Activated T-cell treated with anti-CD3 and anti-CD28 coated beads, Interleukin-2, amount 50 U/mL, for 24 hours (primary cell): ENCODE data around the gene IFT88.
A peak's percentile ranks its signal among the peaks of the same experiment; 100 is the strongest.
"Not testable (repeated sequence)": the region's sequence is repeated elsewhere in the genome, so short reads cannot be mapped to it uniquely, and the experiment has no call there.

ENCODE experiments used
- DNase-seq: peaks from one replicate; pipeline ENCODE4 v3.0.0-alpha.2; 2020
- H3K27ac Mint-ChIP-seq: 2 replicates; pipeline ENCODE4 v1.8.0; 2020; ENCODE audit warnings: mild to moderate bottlenecking, mixed read lengths
- H3K27me3 Mint-ChIP-seq: 2 replicates; pipeline ENCODE4 v1.8.0; 2020; ENCODE audit warnings: mixed read lengths
- H3K36me3 Mint-ChIP-seq: 2 replicates; pipeline ENCODE4 v1.8.0; 2020; ENCODE audit warnings: low read depth, mixed read lengths
- H3K4me1 Mint-ChIP-seq: 2 replicates; pipeline ENCODE4 v1.8.0; 2020; ENCODE audit warnings: low read depth, mixed read lengths
- H3K4me3 Mint-ChIP-seq: 2 replicates; pipeline ENCODE4 v1.8.0; 2020; ENCODE audit warnings: mild to moderate bottlenecking, moderate library complexity, mixed read lengths
- H3K9me3 Mint-ChIP-seq: 2 replicates; pipeline ENCODE4 v1.8.0; 2020; ENCODE audit warnings: mixed read lengths

IFT88 gene

DNA sequence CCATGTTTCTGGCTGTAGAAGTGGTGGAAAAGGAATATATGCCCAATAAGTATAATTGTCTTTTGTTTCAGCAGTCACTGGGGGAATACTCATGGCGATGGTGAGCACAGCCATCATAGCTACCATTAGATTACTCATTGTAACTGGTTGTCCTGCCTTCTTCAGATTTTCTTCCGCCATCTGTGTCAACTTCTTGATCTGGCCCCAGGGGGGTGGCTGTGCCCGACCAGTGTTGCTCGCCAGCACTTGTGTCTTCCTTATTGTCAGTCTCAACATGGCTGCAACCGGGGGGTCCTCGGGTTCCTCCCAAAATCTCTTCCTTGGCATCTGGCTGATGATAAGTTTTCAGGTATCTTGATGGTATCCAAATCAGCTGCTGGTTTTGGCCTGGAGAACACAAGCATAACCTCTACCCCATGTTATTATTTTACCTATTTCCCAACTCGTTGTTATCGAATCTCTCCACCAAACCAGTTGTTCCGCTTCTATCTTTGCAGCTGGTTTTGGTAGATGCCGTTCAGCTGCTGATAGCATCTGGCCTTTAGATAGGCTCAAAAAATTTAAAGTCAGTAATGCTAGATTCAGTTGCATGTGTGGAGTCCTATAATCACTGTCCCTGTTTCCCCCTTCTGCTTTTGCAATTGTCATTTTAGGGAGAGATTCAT, 113.6 kb downstream of the IFT88 start:
- H3K4me3 Mint-ChIP-seq: no peak overlapping the region
- no peaks in the 10 kb centered on the region for H3K4me1 Mint-ChIP-seq
- no peaks in the 10 kb centered on the region for H3K9me3 Mint-ChIP-seq
- H3K36me3 Mint-ChIP-seq: peaks cover 2% of the 10 kb centered on the region
- no peaks in the 10 kb centered on the region for H3K27me3 Mint-ChIP-seq
- no peak overlapping the region for H3K27ac Mint-ChIP-seq
- DNase-seq: no peak

DNA sequence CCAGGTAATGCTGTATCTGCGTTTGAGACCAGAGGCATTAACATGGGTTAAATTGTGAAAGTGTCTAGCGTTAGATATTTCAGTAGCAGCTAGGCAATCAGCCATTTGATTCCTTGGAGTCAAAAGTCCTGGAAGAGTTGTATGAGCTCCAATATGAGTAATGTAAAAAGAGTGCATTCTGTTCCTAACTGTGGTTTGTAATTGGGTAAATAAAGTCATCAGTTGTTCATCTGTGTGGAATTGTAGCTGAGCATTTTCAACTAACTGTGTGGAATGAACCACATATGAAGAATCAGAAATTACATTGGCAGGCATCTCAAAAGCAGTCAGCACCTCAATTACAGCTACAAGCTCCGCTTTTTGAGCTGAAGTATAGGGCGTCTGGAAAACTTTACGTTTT, 114.5 kb downstream of the IFT88 start:
- not testable (repeated sequence) for H3K27me3 Mint-ChIP-seq, H3K4me1 Mint-ChIP-seq, H3K9me3 Mint-ChIP-seq, H3K27ac Mint-ChIP-seq, H3K4me3 Mint-ChIP-seq, DNase-seq, H3K36me3 Mint-ChIP-seq

DNA sequence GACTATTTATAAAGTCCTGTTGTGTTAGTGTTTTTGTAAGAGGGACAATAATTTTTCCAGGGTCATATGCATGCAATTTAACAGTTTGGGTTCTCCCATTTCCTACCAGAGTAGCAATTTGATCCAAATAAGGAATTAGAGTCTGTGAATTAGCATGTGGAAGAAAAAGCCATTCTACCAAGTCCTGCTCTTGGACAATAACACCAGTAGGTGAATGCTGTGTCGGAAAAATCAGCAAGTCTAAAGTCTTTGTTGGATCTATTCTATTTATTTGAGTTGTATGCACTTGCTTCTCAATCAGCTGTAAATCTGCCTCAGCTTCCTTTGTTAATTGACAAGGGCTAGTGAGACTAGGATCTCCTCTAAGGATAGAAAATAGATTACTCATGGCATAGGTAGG, 115.1 kb downstream of the IFT88 start:
- H3K27ac Mint-ChIP-seq: no peak overlapping the region
- H3K36me3 Mint-ChIP-seq: peaks cover 2% of the 10 kb centered on the region
- H3K4me1 Mint-ChIP-seq: no peaks in the 10 kb centered on the region
- H3K4me3 Mint-ChIP-seq: no peak overlapping the region
- H3K9me3 Mint-ChIP-seq: no peaks in the 10 kb centered on the region
- H3K27me3 Mint-ChIP-seq: no peaks in the 10 kb centered on the region
- no peak for DNase-seq

DNA sequence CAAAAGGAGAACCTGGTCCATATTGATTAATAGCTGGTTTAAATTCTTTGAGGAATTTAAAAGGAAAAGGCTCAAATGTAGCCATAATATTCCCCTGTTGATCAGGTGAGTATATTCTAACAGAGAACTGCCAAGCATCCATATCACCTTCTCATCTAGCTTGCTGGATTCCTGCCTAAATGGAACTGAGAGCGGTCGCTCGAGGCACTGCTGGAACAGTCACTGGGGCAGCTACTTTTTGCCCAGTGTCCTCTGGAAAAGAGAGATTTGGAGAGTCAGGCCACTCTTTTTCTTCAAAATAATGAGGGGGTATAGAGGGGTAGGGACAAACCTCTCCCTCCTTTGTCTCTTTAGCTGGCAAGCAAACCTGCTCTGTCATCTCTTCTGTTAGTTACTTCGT, 117.1 kb downstream of the IFT88 start:
- DNase-seq: no peak
- H3K9me3 Mint-ChIP-seq: no peaks in the 10 kb centered on the region
- H3K36me3 Mint-ChIP-seq: peaks cover 2% of the 10 kb centered on the region
- no peaks in the 10 kb centered on the region for H3K4me1 Mint-ChIP-seq
- H3K27ac Mint-ChIP-seq: no peak overlapping the region
- H3K27me3 Mint-ChIP-seq: no peaks in the 10 kb centered on the region
- H3K4me3 Mint-ChIP-seq: no peak overlapping the region

DNA sequence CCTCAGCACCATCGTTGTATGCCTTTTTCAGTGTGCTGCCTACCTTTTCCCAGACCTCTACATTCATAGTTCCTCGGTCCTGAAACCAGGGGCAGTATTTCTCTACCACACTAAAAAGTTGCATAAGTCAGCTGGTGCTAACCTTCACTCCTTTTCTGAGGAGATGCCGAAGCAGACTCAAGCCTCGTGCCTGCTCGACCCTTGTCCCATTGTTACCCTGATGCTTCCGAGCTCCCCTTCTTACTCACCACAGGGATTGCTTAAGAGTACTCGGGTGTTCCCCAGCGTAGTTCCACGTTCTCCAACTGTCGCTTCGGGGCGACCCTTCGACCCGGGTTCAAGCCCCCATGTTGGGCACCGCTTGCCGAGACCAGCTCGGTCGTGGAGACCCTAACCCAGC, 117.6 kb downstream of the IFT88 start:
- Mint-ChIP-seq H3K27me3 (no peaks in the 10 kb centered on the region), H3K27ac (no peak overlapping the region), H3K36me3 (peaks cover 2% of the 10 kb centered on the region), H3K9me3 (no peaks in the 10 kb centered on the region), H3K4me1 (no peaks in the 10 kb centered on the region), H3K4me3 (no peak overlapping the region)
- no peak for DNase-seq

DNA sequence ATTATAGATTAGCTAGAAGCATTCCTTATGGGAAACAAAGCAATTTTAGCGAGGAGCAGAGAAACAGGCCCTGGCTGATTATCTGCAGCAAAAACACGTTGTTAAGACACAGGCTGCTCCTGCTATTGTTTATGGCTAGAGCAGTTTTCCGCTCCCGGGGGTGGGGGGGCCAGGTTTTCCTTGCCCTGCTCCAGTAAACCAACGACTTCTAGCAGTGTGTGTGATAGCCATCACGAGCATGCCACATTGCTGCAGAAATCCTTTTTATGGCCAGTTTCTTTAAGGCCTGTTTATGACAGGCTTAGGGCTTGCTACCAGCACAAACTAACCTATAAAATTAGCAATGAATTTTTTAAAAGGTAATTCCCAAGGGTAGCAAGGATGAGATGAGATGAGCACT, 118.1 kb downstream of the IFT88 start:
- DNase-seq: no peak

DNA sequence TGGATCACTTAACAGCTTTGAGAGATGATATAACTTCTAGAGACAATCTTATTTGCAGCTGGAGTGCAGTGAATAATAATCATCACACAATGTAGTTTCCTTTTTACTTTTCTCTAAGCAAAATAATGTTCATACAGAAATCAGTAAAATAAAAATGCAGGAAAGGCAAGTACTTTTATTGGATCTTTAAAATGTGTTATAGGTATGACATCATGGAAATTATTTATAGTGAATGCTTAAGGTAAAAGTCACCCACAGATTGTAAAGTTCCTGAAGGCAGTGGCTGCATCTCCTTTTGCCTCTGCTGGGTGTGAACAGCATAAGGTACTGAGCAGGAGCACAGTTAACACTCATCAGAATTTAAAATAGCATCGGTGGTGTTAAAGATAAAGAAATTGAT, 119.2 kb downstream of the IFT88 start:
- Mint-ChIP-seq H3K4me3 (no peak overlapping the region), H3K9me3 (no peaks in the 10 kb centered on the region), H3K27me3 (no peaks in the 10 kb centered on the region), H3K4me1 (no peaks in the 10 kb centered on the region), H3K27ac (no peak overlapping the region), H3K36me3 (peaks cover 2% of the 10 kb centered on the region)
- no peak for DNase-seq

More for the DNA sequence above, 118.1 kb downstream of the IFT88 start:
- Mint-ChIP-seq H3K9me3 (no peaks in the 10 kb centered on the region), H3K27me3 (no peaks in the 10 kb centered on the region), H3K27ac (no peak overlapping the region), H3K4me1 (no peaks in the 10 kb centered on the region), H3K36me3 (peaks cover 2% of the 10 kb centered on the region), H3K4me3 (no peak overlapping the region)

- no peak for DNase-seq
- Mint-ChIP-seq H3K27me3 (no peaks in the 10 kb centered on the region), H3K36me3 (peaks cover 2% of the 10 kb centered on the region), H3K4me3 (no peak overlapping the region), H3K4me1 (no peaks in the 10 kb centered on the region), H3K27ac (no peak overlapping the region), H3K9me3 (no peaks in the 10 kb centered on the region)
These were observed 120.1 kb downstream of the IFT88 start for GRCh38 chr13:20686863-20687579.

DNA sequence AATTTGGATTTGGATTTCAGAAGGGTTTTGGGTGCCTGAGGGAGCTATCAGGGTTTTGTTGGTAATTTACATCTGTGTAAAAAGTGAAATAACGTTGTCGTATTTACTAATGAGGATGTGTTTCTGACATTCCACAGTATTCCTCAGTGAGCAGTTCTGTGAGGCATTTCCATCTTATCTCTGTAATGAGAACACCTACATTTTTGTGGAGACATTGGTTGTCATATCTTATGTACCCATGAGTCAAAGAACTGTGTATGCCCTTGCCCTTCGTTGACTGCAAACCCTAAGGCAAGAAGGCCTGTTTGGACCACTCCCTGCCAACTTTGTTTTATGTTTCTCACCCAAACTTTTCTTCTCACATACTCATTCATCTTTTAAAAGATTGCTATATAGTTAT, 122.3 kb downstream of the IFT88 start:
- DNase-seq: no peak
- Mint-ChIP-seq H3K27me3 (no peaks in the 10 kb centered on the region), H3K4me3 (no peak overlapping the region), H3K9me3 (no peaks in the 10 kb centered on the region), H3K27ac (no peak overlapping the region), H3K36me3 (peaks cover 2% of the 10 kb centered on the region), H3K4me1 (no peaks in the 10 kb centered on the region)

- no peak for DNase-seq
- Mint-ChIP-seq H3K27me3 (peaks cover 6% of the 10 kb centered on the region), H3K27ac (no peak overlapping the region), H3K4me3 (no peak overlapping the region), H3K4me1 (no peaks in the 10 kb centered on the region), H3K36me3 (no peaks in the 10 kb centered on the region), H3K9me3 (no peaks in the 10 kb centered on the region)
These were observed 124.7 kb downstream of the IFT88 start for GRCh38 chr13:20691616-20692015.

GRCh38 chr13:20696073-20696472, 129.1 kb downstream of the IFT88 start:
- no peak overlapping the region for H3K27ac Mint-ChIP-seq
- no peaks in the 10 kb centered on the region for H3K9me3 Mint-ChIP-seq
- no peak for DNase-seq
- peaks cover 1% of the 10 kb centered on the region for H3K4me1 Mint-ChIP-seq
- no peak overlapping the region for H3K4me3 Mint-ChIP-seq
- H3K36me3 Mint-ChIP-seq: no peaks in the 10 kb centered on the region
- peaks cover 34% of the 10 kb centered on the region for H3K27me3 Mint-ChIP-seq

- H3K9me3 Mint-ChIP-seq: no peaks in the 10 kb centered on the region
- no peak for DNase-seq
- H3K27ac Mint-ChIP-seq: no peak overlapping the region
- H3K4me3 Mint-ChIP-seq: no peak overlapping the region
- peaks cover 22% of the 10 kb centered on the region for H3K4me1 Mint-ChIP-seq
- H3K36me3 Mint-ChIP-seq: peaks cover 2% of the 10 kb centered on the region
- peaks cover 47% of the 10 kb centered on the region for H3K27me3 Mint-ChIP-seq
These were observed 132.8 kb downstream of the IFT88 start for GRCh38 chr13:20699715-20700114.

DNA sequence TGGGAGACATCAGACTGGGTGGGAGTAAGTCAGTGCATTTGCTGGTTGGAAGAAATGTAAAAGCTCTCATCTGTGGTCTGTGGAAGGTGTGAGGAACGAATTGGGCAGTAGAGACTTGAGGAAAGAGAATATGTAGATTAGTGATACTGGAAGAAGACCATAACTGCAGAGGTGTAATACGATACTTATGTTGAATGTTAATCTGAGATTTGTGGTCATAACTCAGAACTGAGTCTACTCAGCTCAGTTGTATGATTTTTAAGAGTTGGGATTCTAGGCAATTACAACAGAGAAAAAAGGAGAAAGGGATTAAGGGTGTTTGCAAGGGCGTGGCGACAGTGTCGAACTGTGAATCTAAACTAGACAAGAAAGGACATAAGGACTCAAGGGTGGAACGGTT, 133.3 kb downstream of the IFT88 start:
- H3K4me3 Mint-ChIP-seq: no peak overlapping the region
- H3K27me3 Mint-ChIP-seq: peaks cover 47% of the 10 kb centered on the region
- peaks cover 2% of the 10 kb centered on the region for H3K36me3 Mint-ChIP-seq
- no peaks in the 10 kb centered on the region for H3K9me3 Mint-ChIP-seq
- H3K27ac Mint-ChIP-seq: no peak overlapping the region
- DNase-seq: no peak
- H3K4me1 Mint-ChIP-seq: peaks cover 22% of the 10 kb centered on the region

DNA sequence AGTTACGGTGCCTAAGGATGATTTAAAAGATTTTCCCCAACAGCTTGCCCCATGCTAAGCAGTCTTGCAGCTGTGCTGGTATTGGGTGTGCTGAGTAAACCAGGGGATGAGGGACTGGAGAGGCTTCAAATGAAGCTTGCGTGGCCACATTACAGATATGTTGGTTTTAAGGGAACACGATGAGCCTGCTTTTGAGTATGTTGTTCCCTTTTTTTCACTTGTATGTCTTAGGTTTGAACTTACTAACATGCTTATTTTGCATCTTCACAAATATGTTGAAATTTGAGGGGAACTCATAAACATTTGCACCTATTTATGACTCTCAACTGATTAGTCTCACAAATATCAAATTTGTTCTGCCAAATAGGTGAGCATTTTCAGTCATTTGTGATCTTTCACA, 134.5 kb downstream of the IFT88 start:
- Mint-ChIP-seq H3K9me3 (no peaks in the 10 kb centered on the region), H3K36me3 (peaks cover 2% of the 10 kb centered on the region), H3K27ac (no peak overlapping the region), H3K27me3 (peaks cover 42% of the 10 kb centered on the region), H3K4me1 (peaks cover 22% of the 10 kb centered on the region), H3K4me3 (no peak overlapping the region)
- no peak for DNase-seq

GRCh38 chr13:20702530-20702914, 135.6 kb downstream of the IFT88 start:
- Mint-ChIP-seq H3K36me3 (peaks cover 2% of the 10 kb centered on the region), H3K4me1 (peaks cover 22% of the 10 kb centered on the region), H3K27me3 (peaks cover 37% of the 10 kb centered on the region), H3K27ac (no peak overlapping the region), H3K4me3 (peak overlapping the region; percentile 88), H3K9me3 (no peaks in the 10 kb centered on the region)
- no peak for DNase-seq
